ENCODE measurements around the gene SIDT1.

DNA sequence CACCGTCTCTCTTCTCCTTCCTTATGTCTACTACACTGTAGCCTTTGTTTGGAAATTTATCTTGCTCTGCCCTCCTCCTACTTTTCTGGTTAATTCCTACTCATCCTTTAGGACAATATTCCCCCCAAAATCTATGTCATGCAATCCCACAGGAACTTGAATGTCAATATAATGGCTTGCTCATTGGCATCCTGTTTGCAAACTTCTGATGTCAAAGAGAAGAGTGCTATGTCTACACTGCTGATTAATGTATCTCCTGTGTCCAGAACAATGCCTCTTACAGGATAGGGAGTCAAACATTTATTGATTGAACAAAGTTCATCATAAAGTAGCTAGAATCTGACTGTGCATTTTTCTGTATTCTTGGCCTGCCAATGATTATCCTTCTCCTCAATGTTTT is 22.8 kb downstream of the SIDT1 start:
- TF ChIP-seq CTCF (IDR thresholded peaks at IDR 0.05) (no peak), ZNF138 (CRISPR knock-in tag; conservative IDR thresholded peaks at IDR 0.05) (no peak), JUN (CRISPR knock-in tag; IDR thresholded peaks at IDR 0.05) (no peak), CBFB (CRISPR knock-in tag; IDR thresholded peaks at IDR 0.05; ENCODE audit: low read depth) (no peak), E2F5 (CRISPR knock-in tag; IDR thresholded peaks at IDR 0.05) (no peak), CREB1 (CRISPR knock-in tag; IDR thresholded peaks at IDR 0.05) (no peak), ETV6 (CRISPR knock-in tag; IDR thresholded peaks at IDR 0.05) (no peak), CREM (CRISPR knock-in tag; IDR thresholded peaks at IDR 0.05) (no peak)
- TF ChIP-seq, protein P1, sequence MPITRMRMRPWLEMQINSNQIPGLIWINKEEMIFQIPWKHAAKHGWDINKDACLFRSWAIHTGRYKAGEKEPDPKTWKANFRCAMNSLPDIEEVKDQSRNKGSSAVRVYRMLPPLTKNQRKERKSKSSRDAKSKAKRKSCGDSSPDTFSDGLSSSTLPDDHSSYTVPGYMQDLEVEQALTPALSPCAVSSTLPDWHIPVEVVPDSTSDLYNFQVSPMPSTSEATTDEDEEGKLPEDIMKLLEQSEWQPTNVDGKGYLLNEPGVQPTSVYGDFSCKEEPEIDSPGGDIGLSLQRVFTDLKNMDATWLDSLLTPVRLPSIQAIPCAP (CRISPR knock-in tag; IDR thresholded peaks at IDR 0.05), result no peak
